CD4-positive, alpha-beta T cell (primary cell): ENCODE data around the gene CD99L2. TPM values are rescaled to one million over a fixed set of nuclear protein-coding genes. Genes with fewer than 3 reads are reported as not detected.

Experiments
- ATAC-seq: fragments of 200-7000 bp; cut with Tn5 transposase; one replicate; pipeline ENCODE4 v1.10.0; 2022; ENCODE audit warnings: mild to moderate bottlenecking; ENCODE audit not compliant: poor library complexity
- CTCF ChIA-PET: fragments of 350-600 bp; sonication (Branson Sonifier 250); formaldehyde crosslinking; loops from one replicate; lab custom pipeline; 2021; ENCODE audit warnings: antibody characterized with exemption, inconsistent platforms; lab: Charles Lee
- POLR2A ChIA-PET: fragments of 350-600 bp; sonication (Branson Sonifier 250); formaldehyde crosslinking; loops from one replicate; lab custom pipeline; 2021; ENCODE audit warnings: antibody characterized with exemption, inconsistent platforms; lab: Charles Lee
- DNase-seq, 14 experiments: peaks; one replicate each; pipeline ENCODE4 v3.0.0-alpha.2; 2013 to 2020; ENCODE audit warnings: mixed read lengths in 2 of 14
- H3K27ac ChIP-seq, 2 donors: one replicate each; pipeline versions ENCODE4 v1.5.1 to v1.7.0; 2013; ENCODE audit warnings: low read length in 2 of 2, low read depth in 1 of 2, mild to moderate bottlenecking in 1 of 2
- H3K27me3 ChIP-seq, 2 experiments: 1 replicate in 1 of 2; 2 replicates in 1 of 2; pipeline versions ENCODE4 v1.6.1 to v1.7.0; 2013; ENCODE audit warnings: low read length in 2 of 2, control low read depth in 1 of 2, mild to moderate bottlenecking in 1 of 2, moderate library complexity in 1 of 2; ENCODE audit not compliant: insufficient read depth in 2 of 2, control insufficient read depth in 1 of 2
- H3K36me3 ChIP-seq: one replicate; pipeline ENCODE4 v1.6.1; 2013; ENCODE audit warnings: low read length, control low read depth; ENCODE audit not compliant: insufficient read depth
- H3K4me1 ChIP-seq: one replicate; pipeline ENCODE4 v1.6.1; 2013; ENCODE audit warnings: low read length, control low read depth; ENCODE audit not compliant: insufficient read depth
- H3K4me3 ChIP-seq: one replicate; pipeline ENCODE4 v1.5.1; 2013; ENCODE audit warnings: mild to moderate bottlenecking, low read length, moderate library complexity
- H3K9me3 ChIP-seq, 2 experiments: 1 replicate in 1 of 2; 2 replicates in 1 of 2; pipeline versions ENCODE4 v1.6.1 to v1.7.0; 2013; ENCODE audit warnings: low read length in 2 of 2, mild to moderate bottlenecking in 2 of 2, control low read depth in 1 of 2, moderate library complexity in 1 of 2; ENCODE audit not compliant: control insufficient read depth in 1 of 2, insufficient read depth in 1 of 2
- H3K27ac Mint-ChIP-seq: one replicate; pipeline ENCODE4 v1.8.0; 2020; ENCODE audit warnings: mixed read lengths
- H3K27me3 Mint-ChIP-seq: one replicate; pipeline ENCODE4 v1.8.0; 2021; ENCODE audit warnings: mixed read lengths
- H3K36me3 Mint-ChIP-seq: one replicate; pipeline ENCODE4 v1.8.0; 2021; ENCODE audit warnings: low read depth, mixed read lengths
- H3K4me1 Mint-ChIP-seq: one replicate; pipeline ENCODE4 v1.8.0; 2021; ENCODE audit warnings: low read depth, mixed read lengths
- H3K4me3 Mint-ChIP-seq: one replicate; pipeline ENCODE4 v1.8.0; 2020; ENCODE audit warnings: mild to moderate bottlenecking, mixed read lengths
- H3K9me3 Mint-ChIP-seq: one replicate; pipeline ENCODE4 v1.8.0; 2020; ENCODE audit warnings: mixed read lengths
- CTCF ChIP-seq: fragments of 200-600 bp; IDR thresholded peaks from one replicate; pipeline ENCODE4 v1.8.0; 2022; ENCODE audit warnings: antibody characterized with exemption, mild to moderate bottlenecking
- intact Hi-C, 2 experiments: fragments of 100-400 bp; cut with DNase I in 1 of 2; cut with micrococcal nuclease in 1 of 2; formaldehyde crosslinking; loops; one replicate each; pipeline versions ENCODE4 v1.15.1 to v1.9.0; 2023 to 2025; cut with DNase I, micrococcal nuclease
- total RNA-seq, 174 experiments: library from RNA in 2 of 174; stranded (reverse) in 2 of 174; gene quantifications; one replicate each; pipeline ENCODE4 v1.2.3 and lab custom pipeline; 2021 to 2026

CD99L2 gene
- total RNA-seq, 2 experiments from 2014 or later, result 5.3 to 6.5 TPM

GRCh38 chrX:150770623-150771022 is 127.8 kb downstream of the CD99L2 start:
- Mint-ChIP-seq H3K36me3 (peaks cover 5% of the 10 kb centered on the region), H3K9me3 (no peaks in the 10 kb centered on the region), H3K4me1 (no peaks in the 10 kb centered on the region), H3K4me3 (no peak overlapping the region), H3K27me3 (no peaks in the 10 kb centered on the region), H3K27ac (no peak overlapping the region)
- ChIA-PET POLR2A (no interaction called here), CTCF (interaction anchor here (2.5 kb wide), 1 partner anchor 312 kb away, joined by 36 read pairs; no protein-coding TSS in a partner anchor)
- no peak overlapping the region for H3K4me3 ChIP-seq
- no peak overlapping the region for H3K27ac ChIP-seq
- H3K27me3 ChIP-seq, result no peaks in the 10 kb centered on the region
- intact Hi-C loops, result loop anchor here in 1 of 2 experiments (5.0 kb wide), 2 partner anchors 592 to 912 kb away; no protein-coding TSS in a partner anchor
- no peak for ATAC-seq
- no peak for DNase-seq
- no peak for TF ChIP-seq CTCF
- no peaks in the 10 kb centered on the region for H3K9me3 ChIP-seq
- H3K4me1 ChIP-seq, result peaks cover 9% of the 10 kb centered on the region
- H3K36me3 ChIP-seq, result no peaks in the 10 kb centered on the region

- CTCF ChIA-PET, result no interaction called here
- TF ChIP-seq CTCF, result no peak
- Mint-ChIP-seq H3K4me1 (no peaks in the 10 kb centered on the region), H3K27ac (no peak overlapping the region), H3K4me3 (no peak overlapping the region), H3K27me3 (no peaks in the 10 kb centered on the region), H3K9me3 (no peaks in the 10 kb centered on the region), H3K36me3 (no peaks in the 10 kb centered on the region)
- POLR2A ChIA-PET, result no interaction called here
- DNase-seq, result no peak
- Histone ChIP-seq H3K27ac (no peak overlapping the region), H3K27me3 (no peaks in the 10 kb centered on the region), H3K4me1 (peaks cover 9% of the 10 kb centered on the region), H3K36me3 (no peaks in the 10 kb centered on the region), H3K4me3 (no peak overlapping the region), H3K9me3 (no peaks in the 10 kb centered on the region)
- intact Hi-C loops, result no loop called here
- ATAC-seq, result no peak
Observed at GRCh38 chrX:150769408-150769807, 129.1 kb downstream of the CD99L2 start.

- H3K4me1 ChIP-seq, result peaks cover 9% of the 10 kb centered on the region
- POLR2A ChIA-PET, result no interaction called here
- no peak overlapping the region for H3K4me3 ChIP-seq
- Mint-ChIP-seq H3K27ac (no peak overlapping the region), H3K4me1 (no peaks in the 10 kb centered on the region), H3K27me3 (no peaks in the 10 kb centered on the region), H3K4me3 (no peak overlapping the region), H3K36me3 (no peaks in the 10 kb centered on the region), H3K9me3 (no peaks in the 10 kb centered on the region)
- H3K36me3 ChIP-seq, result no peaks in the 10 kb centered on the region
- ATAC-seq, result no peak
- TF ChIP-seq CTCF, result no peak
- intact Hi-C loops, result no loop called here
- CTCF ChIA-PET, result no interaction called here
- no peak overlapping the region for H3K27ac ChIP-seq
- DNase-seq, result no peak
- no peaks in the 10 kb centered on the region for H3K9me3 ChIP-seq
- no peaks in the 10 kb centered on the region for H3K27me3 ChIP-seq
Observed at GRCh38 chrX:150768580-150769190, 129.8 kb downstream of the CD99L2 start.
